Measurements from ENCODE around the gene CREB1.

The CREB1 gene

DNA sequence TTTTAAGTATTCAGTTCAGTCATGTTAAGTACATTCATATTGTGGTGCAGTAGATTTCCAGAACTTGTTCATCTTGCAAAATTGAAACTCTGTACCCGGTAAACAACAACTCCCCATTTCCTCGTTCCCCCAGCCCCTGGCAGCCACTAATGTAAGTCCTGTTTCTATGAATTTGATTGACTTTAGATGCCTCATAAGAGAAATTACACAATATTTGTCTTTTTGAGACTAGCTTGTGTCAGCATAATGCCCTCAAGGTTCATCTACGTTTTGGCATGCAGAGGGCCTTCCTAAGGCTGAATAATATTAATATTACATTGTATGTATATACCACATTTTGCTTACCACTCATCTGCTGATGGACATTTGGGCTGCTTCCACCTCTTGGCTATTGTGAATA is 64.5 kb downstream of the CREB1 start:
- TF ChIP-seq POLR2A (IDR thresholded peaks at IDR 0.05; ENCODE audit: low read length) (no peak), GATA1 (IDR thresholded peaks at IDR 0.05; ENCODE audit: low read depth, low read length) (no peak)
- DNase-seq = no peak

DNA sequence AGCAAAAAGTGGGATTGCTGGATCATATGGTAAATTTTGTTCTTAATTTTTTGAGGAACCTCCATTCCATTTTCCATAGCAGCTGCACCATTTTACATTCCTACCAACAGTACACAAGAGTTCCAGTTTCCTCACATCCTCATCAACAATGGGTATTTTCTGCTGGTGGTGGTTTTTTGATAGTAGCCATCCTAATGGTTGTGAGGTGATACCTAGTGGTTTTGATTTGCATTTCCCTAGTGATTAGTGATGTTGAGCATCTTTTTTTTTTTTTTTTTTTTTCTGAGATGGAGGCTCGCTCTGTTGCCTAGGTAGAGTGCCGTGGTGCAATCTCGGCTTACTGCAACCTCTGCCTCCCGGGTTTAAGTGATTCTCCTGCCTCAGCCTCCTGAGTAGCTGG is 65.0 kb downstream of the CREB1 start:
- DNase-seq = no peak

DNA sequence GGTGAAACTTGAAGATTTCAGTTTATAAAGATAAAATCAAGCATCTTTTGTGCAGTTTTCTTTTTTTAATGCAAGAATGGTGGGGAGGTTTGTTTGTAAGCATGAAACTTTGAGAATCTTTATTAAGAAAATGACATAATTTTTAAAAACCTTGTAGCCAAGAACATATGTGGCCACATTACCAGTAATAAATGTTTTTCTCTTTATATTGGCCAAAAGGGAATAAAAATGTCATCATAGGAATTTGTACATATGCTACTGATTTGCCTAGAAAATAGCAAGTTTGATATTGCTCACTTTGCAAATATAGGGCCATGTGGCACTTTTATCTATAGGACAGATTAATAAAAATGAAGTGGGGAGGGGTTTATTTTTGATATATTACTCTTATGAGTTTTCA is 69.9 kb downstream of the CREB1 start:
- no peak for DNase-seq
- TF ChIP-seq GATA1 (IDR thresholded peaks at IDR 0.05; ENCODE audit: low read depth, low read length) (no peak), POLR2A (IDR thresholded peaks at IDR 0.05; ENCODE audit: low read length) (no peak)

More for the DNA sequence above, 65.0 kb downstream of the CREB1 start:
- TF ChIP-seq GATA1 (IDR thresholded peaks at IDR 0.05; ENCODE audit: low read depth, low read length) (no peak), POLR2A (IDR thresholded peaks at IDR 0.05; ENCODE audit: low read length) (no peak)

DNA sequence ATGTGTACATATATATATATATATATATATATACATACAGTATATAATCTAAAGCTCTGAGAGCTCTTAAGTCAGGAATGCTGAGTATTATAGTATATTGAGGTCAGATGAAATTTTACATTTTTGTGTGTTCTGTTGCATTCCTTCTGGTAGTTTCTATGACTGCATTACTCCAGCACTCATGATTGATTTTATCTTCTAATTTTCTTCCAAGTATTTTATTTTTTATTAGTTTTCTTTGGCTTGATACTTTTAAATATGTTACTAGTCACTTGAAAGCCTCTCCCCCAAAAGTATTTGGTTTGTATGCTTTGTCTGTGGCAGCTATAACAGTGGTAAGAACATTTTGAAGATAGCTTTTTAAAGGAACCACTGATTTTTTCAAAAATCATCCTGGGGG is 70.5 kb downstream of the CREB1 start:
- TF ChIP-seq GATA1 (IDR thresholded peaks at IDR 0.05; ENCODE audit: low read depth, low read length) = no peak
- TF ChIP-seq POLR2A (IDR thresholded peaks at IDR 0.05; ENCODE audit: low read length) = no peak
- no peak for DNase-seq

DNA sequence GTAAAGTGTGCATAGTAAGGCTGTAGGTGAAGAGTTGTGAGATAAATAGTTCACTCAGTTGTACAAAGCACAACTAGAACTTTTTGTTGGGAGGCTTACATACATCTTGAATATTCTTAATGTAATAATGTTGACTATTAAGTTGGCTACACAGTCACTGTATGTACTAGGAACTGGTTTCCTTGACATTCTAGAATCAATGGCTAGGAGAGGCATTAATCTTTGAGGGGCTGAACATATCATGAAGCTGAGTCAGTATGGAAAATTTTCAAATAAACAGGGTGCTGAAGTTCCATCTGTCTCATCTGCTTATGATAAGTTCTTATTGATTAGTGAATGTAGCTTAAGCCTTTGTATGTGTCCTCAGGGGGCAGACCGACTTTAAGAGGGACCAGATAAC is 72.0 kb downstream of the CREB1 start:
- TF ChIP-seq GATA1 (IDR thresholded peaks at IDR 0.05; ENCODE audit: low read depth, low read length) (no peak), POLR2A (IDR thresholded peaks at IDR 0.05; ENCODE audit: low read length) (no peak)
- no peak for DNase-seq

DNA sequence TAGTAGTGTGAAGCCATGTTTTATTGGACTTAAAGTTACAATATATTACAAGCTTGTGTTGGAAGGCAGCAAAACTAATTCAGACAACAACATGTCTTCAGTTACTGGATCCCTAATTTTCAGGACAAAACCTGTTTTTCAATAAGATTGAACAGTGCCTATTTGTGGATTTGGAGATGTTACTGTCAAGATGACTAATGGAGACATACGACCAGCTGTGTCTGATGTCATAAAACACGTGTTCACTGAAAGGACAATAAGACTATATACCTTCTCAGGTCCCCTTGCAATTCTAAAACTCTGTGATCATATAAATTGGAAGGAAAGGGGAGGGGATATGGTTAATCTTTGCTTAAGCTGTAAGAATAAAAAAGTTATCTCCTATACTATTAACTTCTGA is 73.7 kb downstream of the CREB1 start:
- DNase-seq = no peak

DNA sequence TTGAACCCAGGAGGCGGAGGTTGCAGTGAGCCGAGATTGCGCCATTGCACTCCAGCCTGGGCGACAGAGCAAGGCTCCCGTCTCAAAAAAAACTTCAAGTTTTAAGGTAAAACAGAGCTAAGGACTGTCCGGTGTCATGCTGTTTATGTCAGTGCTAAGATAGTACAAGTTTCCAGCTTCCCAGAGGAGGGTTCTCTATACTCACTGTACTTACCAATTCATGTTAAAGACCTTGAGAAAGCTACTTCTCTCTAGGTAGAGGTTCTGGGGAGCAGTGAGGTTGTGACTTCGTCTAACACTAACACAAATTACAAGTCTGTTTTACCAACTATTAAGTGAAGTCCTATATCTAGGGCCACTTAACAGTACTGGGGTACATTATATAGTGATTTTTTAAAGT is 76.6 kb downstream of the CREB1 start:
- no peak for DNase-seq
- TF ChIP-seq POLR2A (IDR thresholded peaks at IDR 0.05; ENCODE audit: low read length) = no peak
- no peak for TF ChIP-seq GATA1 (IDR thresholded peaks at IDR 0.05; ENCODE audit: low read depth, low read length)

More for the DNA sequence above, 73.7 kb downstream of the CREB1 start:
- no peak for TF ChIP-seq GATA1 (IDR thresholded peaks at IDR 0.05; ENCODE audit: low read depth, low read length)
- no peak for TF ChIP-seq POLR2A (IDR thresholded peaks at IDR 0.05; ENCODE audit: low read length)

DNA sequence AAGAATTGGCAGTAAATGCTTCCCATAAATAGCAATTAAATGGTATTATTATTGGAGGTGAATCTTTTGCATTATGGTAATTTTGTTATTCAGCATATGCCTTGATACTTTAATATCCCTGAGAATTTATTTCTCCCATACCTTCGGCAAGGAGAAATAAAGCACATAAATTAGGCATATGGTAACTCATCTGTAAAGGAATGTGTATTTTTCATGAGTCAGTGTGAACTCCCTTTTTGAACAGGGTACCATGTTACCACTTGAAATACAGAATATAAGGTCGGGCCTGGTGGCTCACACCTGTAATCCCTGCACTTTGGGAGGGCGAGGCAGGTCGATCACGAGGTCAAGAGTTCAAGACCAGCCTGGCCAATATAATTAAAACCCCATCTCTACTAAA is 77.1 kb downstream of the CREB1 start:
- TF ChIP-seq GATA1 (IDR thresholded peaks at IDR 0.05; ENCODE audit: low read depth, low read length) (no peak), POLR2A (IDR thresholded peaks at IDR 0.05; ENCODE audit: low read length) (no peak)
- DNase-seq = no peak

DNA sequence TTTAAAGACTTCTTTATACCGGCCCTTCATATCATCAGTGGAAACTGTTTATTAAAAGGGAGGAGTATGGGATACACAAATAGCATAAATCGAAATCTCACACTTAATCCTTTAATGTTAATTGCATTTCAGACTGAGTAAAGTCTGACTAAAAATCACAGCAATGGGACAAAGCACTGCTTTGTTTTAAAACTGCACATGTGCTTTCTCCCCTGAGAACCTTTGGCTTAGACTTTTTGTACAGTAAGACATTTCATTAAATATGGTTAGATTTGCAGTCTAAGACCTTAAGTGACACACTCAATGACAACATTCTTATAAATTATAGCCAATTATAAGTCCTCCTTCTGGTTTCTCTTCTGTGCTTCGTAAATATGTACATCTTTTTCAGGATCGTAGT is 83.0 kb downstream of the CREB1 start:
- no peak for TF ChIP-seq POLR2A (IDR thresholded peaks at IDR 0.05; ENCODE audit: low read length)
- TF ChIP-seq GATA1 (IDR thresholded peaks at IDR 0.05; ENCODE audit: low read depth, low read length) = no peak
- no peak for DNase-seq

DNA sequence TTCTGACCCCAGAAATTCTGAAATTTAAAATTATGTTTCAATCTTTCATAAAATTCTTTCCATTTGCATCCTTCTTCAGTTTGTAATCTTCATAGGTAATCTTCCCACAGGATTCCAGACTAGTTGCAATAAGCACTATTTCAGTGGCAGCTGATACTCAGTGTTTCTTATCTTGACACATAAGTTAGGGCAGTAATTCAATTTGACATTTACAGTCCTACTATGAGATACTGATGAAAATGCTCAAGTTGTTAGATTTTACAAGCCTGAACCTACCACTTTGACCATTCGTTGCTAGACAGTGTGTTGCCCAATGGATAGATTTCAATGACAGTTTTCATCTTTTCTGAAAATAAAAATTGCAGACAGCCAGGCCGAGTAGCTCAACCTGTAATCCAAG is 85.1 kb downstream of the CREB1 start:
- no peak for DNase-seq

DNA sequence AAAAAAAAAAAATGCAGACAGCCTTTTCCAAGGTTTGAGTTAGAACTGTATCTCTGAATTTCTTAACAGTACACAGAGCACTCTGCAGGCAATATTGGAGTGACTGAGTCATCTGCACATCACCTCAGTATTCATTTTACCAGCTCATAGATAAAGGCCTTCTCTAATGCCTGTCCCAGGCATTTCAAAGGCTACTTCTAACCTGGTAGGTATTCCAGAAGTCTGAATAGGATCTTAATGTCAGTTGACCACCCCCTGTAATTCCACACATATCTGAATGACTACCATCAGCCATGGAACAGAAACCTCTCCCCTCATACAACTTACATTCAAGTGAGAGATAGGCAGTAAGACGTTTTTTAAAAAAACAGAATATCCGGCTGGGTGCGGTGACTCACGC is 86.4 kb downstream of the CREB1 start:
- no peak for DNase-seq

More for the DNA sequence above, 85.1 kb downstream of the CREB1 start:
- no peak for TF ChIP-seq GATA1 (IDR thresholded peaks at IDR 0.05; ENCODE audit: low read depth, low read length)
- TF ChIP-seq POLR2A (IDR thresholded peaks at IDR 0.05; ENCODE audit: low read length) = no peak

DNA sequence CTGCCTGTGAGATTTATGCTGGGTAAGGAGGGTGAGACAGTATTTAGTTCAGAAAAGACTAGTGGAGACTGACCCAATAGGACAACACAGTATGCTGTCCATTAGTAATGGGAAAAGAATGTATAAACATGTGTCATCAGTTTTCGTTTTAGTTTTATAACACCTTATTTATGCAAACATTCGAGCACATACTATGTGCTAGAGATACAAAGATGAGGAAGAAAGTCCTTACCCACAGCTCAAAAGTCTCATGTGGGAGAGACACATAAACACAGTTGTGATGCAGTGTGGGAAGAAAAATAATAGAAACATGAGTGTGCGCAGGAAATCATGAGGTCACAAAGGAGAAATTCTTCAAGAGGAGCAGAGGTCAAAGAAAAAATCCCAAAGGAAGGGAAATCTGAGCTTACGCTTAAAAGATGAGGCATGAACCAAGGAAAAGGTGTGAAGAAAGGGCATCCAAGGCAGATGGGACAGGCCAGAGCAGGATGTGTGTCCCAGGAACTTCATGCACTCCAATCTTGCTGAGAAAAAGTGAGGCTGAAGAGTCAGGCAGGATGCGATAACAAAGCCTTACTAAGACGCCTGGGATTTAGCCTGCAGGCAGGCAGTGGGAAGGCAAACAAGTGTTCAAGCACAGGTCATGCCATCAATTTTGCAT is 87.4 kb downstream of the CREB1 start:
- no peak for DNase-seq
- no peak for TF ChIP-seq GATA1 (IDR thresholded peaks at IDR 0.05; ENCODE audit: low read depth, low read length)
- no peak for TF ChIP-seq POLR2A (IDR thresholded peaks at IDR 0.05; ENCODE audit: low read length)

More for the DNA sequence above, 86.4 kb downstream of the CREB1 start:
- TF ChIP-seq GATA1 (IDR thresholded peaks at IDR 0.05; ENCODE audit: low read depth, low read length) (no peak), POLR2A (IDR thresholded peaks at IDR 0.05; ENCODE audit: low read length) (no peak)

DNA sequence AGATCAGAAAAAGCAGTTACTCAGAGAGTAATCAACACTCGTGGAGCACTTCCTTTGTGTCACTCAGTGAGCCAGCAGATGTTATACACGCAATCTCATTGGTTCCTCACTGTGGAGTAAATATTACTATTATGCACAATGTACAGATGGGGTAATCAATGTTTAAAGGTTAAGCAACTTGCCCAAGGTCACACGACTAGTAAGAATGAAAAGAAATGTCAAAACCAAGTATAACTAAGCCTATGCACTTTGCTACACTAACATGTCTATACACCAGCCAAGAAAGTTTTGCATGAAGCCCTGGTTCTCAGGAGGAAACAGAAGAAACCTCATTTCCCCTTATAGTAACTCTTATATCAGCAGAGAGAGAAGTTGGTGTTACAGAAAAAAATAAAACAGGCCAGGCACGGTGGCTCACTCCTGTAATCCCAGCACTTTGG is 90.0 kb downstream of the CREB1 start:
- DNase-seq = no peak

DNA sequence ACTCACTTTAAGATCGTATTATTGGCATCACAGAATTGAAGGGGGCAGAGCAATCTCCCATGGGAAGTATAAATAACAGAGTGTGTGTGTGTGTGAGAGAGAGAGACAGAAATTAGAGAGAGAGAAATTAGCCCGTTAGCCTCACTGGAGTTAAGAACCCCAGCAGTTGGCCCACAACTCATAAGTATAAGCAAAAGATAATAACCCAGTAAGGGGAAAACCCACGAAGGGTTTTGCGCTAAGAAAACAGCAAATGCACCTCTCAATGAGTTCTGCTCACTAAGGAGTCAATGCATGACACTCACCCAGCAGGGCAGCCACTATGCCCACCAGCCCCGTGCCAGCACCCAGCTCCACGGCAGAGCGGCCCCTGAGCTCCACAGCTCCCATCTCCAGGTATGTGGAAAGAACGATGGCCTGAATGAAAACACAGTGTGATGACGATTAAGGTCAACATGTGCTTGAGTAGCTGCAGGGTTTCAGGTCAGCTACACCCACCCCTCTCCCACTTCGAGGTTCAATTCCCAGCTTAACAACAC is 91.8 kb downstream of the CREB1 start:
- no peak for TF ChIP-seq POLR2A (IDR thresholded peaks at IDR 0.05; ENCODE audit: low read length)
- no peak for TF ChIP-seq GATA1 (IDR thresholded peaks at IDR 0.05; ENCODE audit: low read depth, low read length)
- no peak for DNase-seq

More for the DNA sequence above, 90.0 kb downstream of the CREB1 start:
- TF ChIP-seq GATA1 (IDR thresholded peaks at IDR 0.05; ENCODE audit: low read depth, low read length) = no peak
- no peak for TF ChIP-seq POLR2A (IDR thresholded peaks at IDR 0.05; ENCODE audit: low read length)

Data from erythroblast (primary cell).